A549 (cell line): ENCODE measurements around the gene HIVEP1.

Source experiments
- CTCF ChIP-seq: fragments of >200 bp; sonication (Bioruptor Twin); formaldehyde crosslinking; IDR thresholded peaks from 3 replicates; pipeline ENCODE4 v1.5.1; 2016
- PHF8 ChIP-seq: fragments of 200-600 bp; sonication (generic); IDR thresholded peaks from 2 replicates; pipeline ENCODE4 v1.6.1; 2016; ENCODE audit warnings: low read depth, mild to moderate bottlenecking, antibody characterized with exemption, moderate library complexity, borderline replicate concordance
- RFX5 ChIP-seq: fragments of 450-650 bp; IDR thresholded peaks from 2 replicates; pipeline ENCODE4 v1.7.1; 2014; ENCODE audit warnings: antibody characterized with exemption, mild to moderate bottlenecking, moderate library complexity

- TF ChIP-seq PHF8 (no peak), CTCF (no peak), RFX5 (no peak)
Measured at GRCh38 chr6:12114055-12114503, 102.0 kb downstream of the HIVEP1 start.
